ENCODE measurements around the gene NOVA1. TPM values are rescaled to one million over a fixed set of nuclear protein-coding genes. Genes with fewer than 3 reads are reported as not detected.

Gene NOVA1
- total RNA-seq, 1 experiment from 2014 or later, result not detected

GRCh38 chr14:26414103-26414502 is 183.7 kb downstream of the NOVA1 start:
- intact Hi-C loops (cut with micrococcal nuclease; ENCODE audit: unreplicated experiment), result no loop called here
- BruUV-seq (replicated peaks), result no TSS peak
- TF ChIP-seq CTCF (IDR thresholded peaks at IDR 0.05; ENCODE audit: unreplicated experiment), result no peak
- CTCF ChIA-PET, result no interaction called here
- no peaks in the 10 kb centered on the region for H3K27me3 Mint-ChIP-seq (ENCODE audit: unreplicated experiment)
- H3K9me3 Mint-ChIP-seq (ENCODE audit: low read depth, unreplicated experiment), result peaks cover 9% of the 10 kb centered on the region
- no peak for DNase-seq
- H3K27ac Mint-ChIP-seq (ENCODE audit: unreplicated experiment), result no peak overlapping the region
- H3K4me3 Mint-ChIP-seq (ENCODE audit: low read depth, unreplicated experiment), result no peak overlapping the region
- H3K36me3 Mint-ChIP-seq (ENCODE audit: insufficient read depth, unreplicated experiment), result no peaks in the 10 kb centered on the region
- no peaks in the 10 kb centered on the region for H3K4me1 Mint-ChIP-seq (ENCODE audit: low read depth, unreplicated experiment)

GRCh38 chr14:26412421-26412820 is 185.4 kb downstream of the NOVA1 start:
- no peaks in the 10 kb centered on the region for H3K4me1 Mint-ChIP-seq (ENCODE audit: low read depth, unreplicated experiment)
- CTCF ChIA-PET, result no interaction called here
- peaks cover 4% of the 10 kb centered on the region for H3K9me3 Mint-ChIP-seq (ENCODE audit: low read depth, unreplicated experiment)
- no peak for DNase-seq
- no peaks in the 10 kb centered on the region for H3K36me3 Mint-ChIP-seq (ENCODE audit: insufficient read depth, unreplicated experiment)
- H3K27me3 Mint-ChIP-seq (ENCODE audit: unreplicated experiment), result no peaks in the 10 kb centered on the region
- TF ChIP-seq CTCF (IDR thresholded peaks at IDR 0.05; ENCODE audit: unreplicated experiment), result no peak
- no peak overlapping the region for H3K4me3 Mint-ChIP-seq (ENCODE audit: low read depth, unreplicated experiment)
- no peak overlapping the region for H3K27ac Mint-ChIP-seq (ENCODE audit: unreplicated experiment)
- intact Hi-C loops (cut with micrococcal nuclease; ENCODE audit: unreplicated experiment), result no loop called here
- BruUV-seq (replicated peaks), result no TSS peak

GRCh38 chr14:26410189-26410685 is 187.6 kb downstream of the NOVA1 start:
- H3K36me3 Mint-ChIP-seq (ENCODE audit: insufficient read depth, unreplicated experiment), result no peaks in the 10 kb centered on the region
- intact Hi-C loops (cut with micrococcal nuclease; ENCODE audit: unreplicated experiment), result no loop called here
- H3K4me3 Mint-ChIP-seq (ENCODE audit: low read depth, unreplicated experiment), result no peak overlapping the region
- no peaks in the 10 kb centered on the region for H3K27me3 Mint-ChIP-seq (ENCODE audit: unreplicated experiment)
- H3K9me3 Mint-ChIP-seq (ENCODE audit: low read depth, unreplicated experiment), result peaks cover 3% of the 10 kb centered on the region
- no peaks in the 10 kb centered on the region for H3K4me1 Mint-ChIP-seq (ENCODE audit: low read depth, unreplicated experiment)
- no TSS peak for BruUV-seq (replicated peaks)
- no peak overlapping the region for H3K27ac Mint-ChIP-seq (ENCODE audit: unreplicated experiment)
- no peak for DNase-seq
- TF ChIP-seq CTCF (IDR thresholded peaks at IDR 0.05; ENCODE audit: unreplicated experiment), result no peak
- CTCF ChIA-PET, result no interaction called here

- no TSS peak for BruUV-seq (replicated peaks)
- Mint-ChIP-seq H3K4me3 (ENCODE audit: low read depth, unreplicated experiment) (no peak overlapping the region), H3K4me1 (ENCODE audit: low read depth, unreplicated experiment) (no peaks in the 10 kb centered on the region), H3K27me3 (ENCODE audit: unreplicated experiment) (no peaks in the 10 kb centered on the region), H3K9me3 (ENCODE audit: low read depth, unreplicated experiment) (peaks cover 5% of the 10 kb centered on the region), H3K36me3 (ENCODE audit: insufficient read depth, unreplicated experiment) (no peaks in the 10 kb centered on the region), H3K27ac (ENCODE audit: unreplicated experiment) (no peak overlapping the region)
- no peak for DNase-seq
- TF ChIP-seq CTCF (IDR thresholded peaks at IDR 0.05; ENCODE audit: unreplicated experiment), result no peak
- CTCF ChIA-PET, result no interaction called here
- intact Hi-C loops (cut with micrococcal nuclease; ENCODE audit: unreplicated experiment), result no loop called here
Observed at GRCh38 chr14:26404927-26405326, 192.9 kb downstream of the NOVA1 start.

Measured in Calu3 (cell line).